ENCODE measurements around the gene DIDO1.

Gene DIDO1

GRCh38 chr20:62860924-62861691 is 65.2 kb downstream of the DIDO1 start:
- H3K27ac ChIP-seq (ENCODE audit: low read depth, low read length) = no peak overlapping the region
- no CpG with 5 or more reads among the region's 129 CpGs for WGBS (ENCODE audit: extremely low coverage, insufficient coverage, low lambda C conversion rate)
- no peak for DNase-seq
- peak overlapping the region; percentile 90 for H3K4ac ChIP-seq (ENCODE audit: low read depth, low read length)
- no peak overlapping the region for H2AK5ac ChIP-seq (ENCODE audit: low read length)
- no peak overlapping the region for H2BK15ac ChIP-seq (replicated peaks; ENCODE audit: low read depth)
- H3K36me3 ChIP-seq (ENCODE audit: control insufficient read depth, insufficient read depth, low read length) = peaks cover 3% of the 10 kb centered on the region
- no peaks in the 10 kb centered on the region for H3K79me2 ChIP-seq (ENCODE audit: control insufficient read depth, insufficient read depth, low read length)
- H3K23ac ChIP-seq (ENCODE audit: low read length) = peak overlapping the region; percentile 24
- H3K4me2 ChIP-seq (ENCODE audit: low read length) = peak overlapping the region; percentile 85
- peak overlapping the region; percentile 64 for H3K4me3 ChIP-seq (ENCODE audit: low read length)
- peak overlapping the region; percentile 88 for H3K18ac ChIP-seq (ENCODE audit: low read length)
- no peak overlapping the region for H4K5ac ChIP-seq (ENCODE audit: low read length)
- no peaks in the 10 kb centered on the region for H3K27me3 ChIP-seq (ENCODE audit: insufficient read depth, low read length, poor library complexity)
- H2BK5ac ChIP-seq (ENCODE audit: low read length) = no peak overlapping the region
- peak overlapping the region; percentile 79 for H3K9ac ChIP-seq (ENCODE audit: low read length)
- H3K79me1 ChIP-seq (ENCODE audit: low read length) = no peaks in the 10 kb centered on the region
- H3K4me1 ChIP-seq (ENCODE audit: control insufficient read depth, low read depth, low read length) = peaks cover 4% of the 10 kb centered on the region
- H2BK120ac ChIP-seq (ENCODE audit: low read depth, low read length) = no peak overlapping the region
- H3K56ac ChIP-seq (ENCODE audit: low read length) = peak overlapping the region; percentile 98
- H4K8ac ChIP-seq (ENCODE audit: low read depth, low read length) = no peak overlapping the region

GRCh38 chr20:62860391-62860923 is 65.8 kb downstream of the DIDO1 start:
- no peak overlapping the region for H2BK120ac ChIP-seq (ENCODE audit: low read depth, low read length)
- peaks cover 4% of the 10 kb centered on the region for H3K4me1 ChIP-seq (ENCODE audit: control insufficient read depth, low read depth, low read length)
- H3K79me1 ChIP-seq (ENCODE audit: low read length) = no peaks in the 10 kb centered on the region
- peaks cover 3% of the 10 kb centered on the region for H3K36me3 ChIP-seq (ENCODE audit: control insufficient read depth, insufficient read depth, low read length)
- H2AK5ac ChIP-seq (ENCODE audit: low read length) = no peak overlapping the region
- H2BK15ac ChIP-seq (replicated peaks; ENCODE audit: low read depth) = no peak overlapping the region
- H3K9ac ChIP-seq (ENCODE audit: low read length) = peak overlapping the region; percentile 67
- peak overlapping the region; percentile 85 for H3K4me2 ChIP-seq (ENCODE audit: low read length)
- H3K56ac ChIP-seq (ENCODE audit: low read length) = peak overlapping the region; percentile 74
- H4K8ac ChIP-seq (ENCODE audit: low read depth, low read length) = no peak overlapping the region
- WGBS (ENCODE audit: extremely low coverage, insufficient coverage, low lambda C conversion rate) = no CpG with 5 or more reads among the region's 24 CpGs
- no peaks in the 10 kb centered on the region for H3K79me2 ChIP-seq (ENCODE audit: control insufficient read depth, insufficient read depth, low read length)
- DNase-seq = peak; percentile 39
- no peak overlapping the region for H3K27ac ChIP-seq (ENCODE audit: low read depth, low read length)
- H3K23ac ChIP-seq (ENCODE audit: low read length) = peak overlapping the region; percentile 66
- peak overlapping the region; percentile 88 for H3K18ac ChIP-seq (ENCODE audit: low read length)
- peak overlapping the region; percentile 37 for H3K4me3 ChIP-seq (ENCODE audit: low read length)
- no peak overlapping the region for H2BK5ac ChIP-seq (ENCODE audit: low read length)
- H4K5ac ChIP-seq (ENCODE audit: low read length) = no peak overlapping the region
- H3K4ac ChIP-seq (ENCODE audit: low read depth, low read length) = peak overlapping the region; percentile 90
- H3K27me3 ChIP-seq (ENCODE audit: insufficient read depth, low read length, poor library complexity) = no peaks in the 10 kb centered on the region

GRCh38 chr20:62859721-62860120 is 66.6 kb downstream of the DIDO1 start:
- Histone ChIP-seq H2BK5ac (ENCODE audit: low read length) (no peak overlapping the region), H3K18ac (ENCODE audit: low read length) (no peak overlapping the region), H3K27me3 (ENCODE audit: insufficient read depth, low read length, poor library complexity) (no peaks in the 10 kb centered on the region), H2BK15ac (replicated peaks; ENCODE audit: low read depth) (no peak overlapping the region), H3K4me3 (ENCODE audit: low read length) (no peak overlapping the region), H3K4me1 (ENCODE audit: control insufficient read depth, low read depth, low read length) (peaks cover 4% of the 10 kb centered on the region), H3K27ac (ENCODE audit: low read depth, low read length) (no peak overlapping the region), H3K56ac (ENCODE audit: low read length) (no peak overlapping the region), H2AK5ac (ENCODE audit: low read length) (no peak overlapping the region), H3K79me2 (ENCODE audit: control insufficient read depth, insufficient read depth, low read length) (no peaks in the 10 kb centered on the region), H3K36me3 (ENCODE audit: control insufficient read depth, insufficient read depth, low read length) (peaks cover 3% of the 10 kb centered on the region), H3K4me2 (ENCODE audit: low read length) (no peak overlapping the region), H3K9ac (ENCODE audit: low read length) (no peak overlapping the region), H2BK120ac (ENCODE audit: low read depth, low read length) (no peak overlapping the region), H3K79me1 (ENCODE audit: low read length) (no peaks in the 10 kb centered on the region), H3K23ac (ENCODE audit: low read length) (no peak overlapping the region), H4K5ac (ENCODE audit: low read length) (no peak overlapping the region), H3K4ac (ENCODE audit: low read depth, low read length) (no peak overlapping the region), H4K8ac (ENCODE audit: low read depth, low read length) (no peak overlapping the region)
- no peak for DNase-seq
- no CpG with 5 or more reads among the region's 12 CpGs for WGBS (ENCODE audit: extremely low coverage, insufficient coverage, low lambda C conversion rate)

DNA sequence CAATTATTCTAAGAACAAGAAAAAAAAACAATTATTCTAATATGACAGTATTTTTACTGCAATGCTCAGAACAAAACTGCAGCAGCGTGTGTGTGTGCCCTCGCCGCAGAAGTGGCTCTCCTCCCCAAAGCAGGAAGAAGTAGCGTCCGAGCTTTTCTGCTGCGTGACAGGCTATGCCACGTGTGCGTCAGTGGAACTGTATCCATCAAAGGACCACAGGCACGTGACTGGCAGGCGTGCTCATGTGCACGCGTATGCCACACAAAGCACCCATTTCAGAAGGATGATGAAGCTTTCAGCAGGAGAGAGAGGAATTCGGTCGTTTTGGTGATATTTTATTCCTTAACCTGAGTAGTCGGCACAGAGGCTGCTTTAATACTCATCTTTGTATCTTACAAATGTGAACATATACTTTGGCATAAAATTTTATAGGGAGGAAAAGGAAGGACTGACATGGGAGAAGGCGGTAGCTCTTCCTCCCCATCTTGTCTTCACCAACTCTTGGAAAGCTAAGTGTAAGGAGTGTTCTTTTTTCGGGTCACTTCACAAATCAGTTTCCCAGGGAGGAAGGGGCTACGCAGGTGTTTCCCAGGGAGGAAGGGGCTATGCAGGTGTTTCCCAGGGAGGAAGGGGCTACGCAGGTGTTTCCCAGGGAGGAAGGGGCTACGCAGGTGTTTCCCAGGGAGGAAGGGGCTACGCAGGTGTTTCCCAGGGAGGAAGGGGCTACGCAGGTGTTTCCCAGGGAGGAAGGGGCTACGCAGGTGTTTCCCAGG is 68.1 kb downstream of the DIDO1 start:
- Histone ChIP-seq H3K79me1 (ENCODE audit: low read length) (no peaks in the 10 kb centered on the region), H2BK120ac (ENCODE audit: low read depth, low read length) (no peak overlapping the region), H2BK15ac (replicated peaks; ENCODE audit: low read depth) (no peak overlapping the region), H4K5ac (ENCODE audit: low read length) (no peak overlapping the region), H2BK5ac (ENCODE audit: low read length) (no peak overlapping the region), H3K4me1 (ENCODE audit: control insufficient read depth, low read depth, low read length) (peaks cover 4% of the 10 kb centered on the region), H3K36me3 (ENCODE audit: control insufficient read depth, insufficient read depth, low read length) (peaks cover 3% of the 10 kb centered on the region), H3K4ac (ENCODE audit: low read depth, low read length) (no peak overlapping the region), H3K18ac (ENCODE audit: low read length) (no peak overlapping the region), H3K23ac (ENCODE audit: low read length) (no peak overlapping the region), H3K56ac (ENCODE audit: low read length) (no peak overlapping the region), H3K27me3 (ENCODE audit: insufficient read depth, low read length, poor library complexity) (no peaks in the 10 kb centered on the region), H3K4me3 (ENCODE audit: low read length) (no peak overlapping the region), H3K79me2 (ENCODE audit: control insufficient read depth, insufficient read depth, low read length) (no peaks in the 10 kb centered on the region), H4K8ac (ENCODE audit: low read depth, low read length) (no peak overlapping the region), H2AK5ac (ENCODE audit: low read length) (no peak overlapping the region), H3K9ac (ENCODE audit: low read length) (no peak overlapping the region), H3K27ac (ENCODE audit: low read depth, low read length) (no peak overlapping the region), H3K4me2 (ENCODE audit: low read length) (no peak overlapping the region)
- no CpG with 5 or more reads among the region's 23 CpGs for WGBS (ENCODE audit: extremely low coverage, insufficient coverage, low lambda C conversion rate)
- no peak for DNase-seq

GRCh38 chr20:62856931-62857619 is 69.2 kb downstream of the DIDO1 start:
- H3K4me1 ChIP-seq (ENCODE audit: control insufficient read depth, low read depth, low read length) = peaks cover 4% of the 10 kb centered on the region
- no peak overlapping the region for H3K27ac ChIP-seq (ENCODE audit: low read depth, low read length)
- no peaks in the 10 kb centered on the region for H3K79me1 ChIP-seq (ENCODE audit: low read length)
- no peak overlapping the region for H3K4me3 ChIP-seq (ENCODE audit: low read length)
- no peak overlapping the region for H4K5ac ChIP-seq (ENCODE audit: low read length)
- H3K27me3 ChIP-seq (ENCODE audit: insufficient read depth, low read length, poor library complexity) = no peaks in the 10 kb centered on the region
- peaks cover 3% of the 10 kb centered on the region for H3K36me3 ChIP-seq (ENCODE audit: control insufficient read depth, insufficient read depth, low read length)
- no peak overlapping the region for H3K56ac ChIP-seq (ENCODE audit: low read length)
- H3K4ac ChIP-seq (ENCODE audit: low read depth, low read length) = no peak overlapping the region
- H2AK5ac ChIP-seq (ENCODE audit: low read length) = no peak overlapping the region
- no peak overlapping the region for H3K9ac ChIP-seq (ENCODE audit: low read length)
- no peak overlapping the region for H3K4me2 ChIP-seq (ENCODE audit: low read length)
- H3K79me2 ChIP-seq (ENCODE audit: control insufficient read depth, insufficient read depth, low read length) = no peaks in the 10 kb centered on the region
- no peak overlapping the region for H2BK15ac ChIP-seq (replicated peaks; ENCODE audit: low read depth)
- DNase-seq = no peak
- H4K8ac ChIP-seq (ENCODE audit: low read depth, low read length) = no peak overlapping the region
- H2BK120ac ChIP-seq (ENCODE audit: low read depth, low read length) = no peak overlapping the region
- H3K23ac ChIP-seq (ENCODE audit: low read length) = no peak overlapping the region
- H2BK5ac ChIP-seq (ENCODE audit: low read length) = no peak overlapping the region
- H3K18ac ChIP-seq (ENCODE audit: low read length) = no peak overlapping the region
- no CpG with 5 or more reads among the region's 25 CpGs for WGBS (ENCODE audit: extremely low coverage, insufficient coverage, low lambda C conversion rate)
